Panc1 (cell line): ENCODE results near the gene SEPTIN2. TPM values are rescaled to one million over a fixed set of nuclear protein-coding genes. Genes with fewer than 3 reads are reported as not detected.

Experiments
- ATAC-seq: fragments of 200-7000 bp; cut with Tn5 transposase; 2 replicates; pipeline ENCODE4 v1.9.1; 2020; ENCODE audit warnings: mild to moderate bottlenecking, moderate library complexity
- BruUV-seq: library from RNA; stranded (reverse); fragments of 400-500 nt; replicated peaks from 2 replicates; lab custom pipeline; 2021; lab: Mats Ljungman, UMichigan
- CTCF ChIA-PET: fragments of 300-600 bp; sonication (Branson Sonifier 250); formaldehyde crosslinking; loops from one replicate; lab custom pipeline; 2022; ENCODE audit warnings: antibody characterized with exemption; lab: Charles Lee
- POLR2A ChIA-PET: fragments of 300-600 bp; sonication (Branson Sonifier 250); formaldehyde crosslinking; loops from one replicate; lab custom pipeline; 2022; ENCODE audit warnings: antibody characterized with exemption; lab: Charles Lee
- DNase-seq: peaks from one replicate; pipeline ENCODE4 v3.0.0-alpha.2; 2010; ENCODE audit warnings: low read depth, low spot score
- H3K27ac ChIP-seq: 2 replicates; pipeline ENCODE4 v1.5.1; 2011; ENCODE audit warnings: mild to moderate bottlenecking, low read length, inconsistent platforms
- H3K27me3 ChIP-seq: fragments of 200-500 bp; sonication (Bioruptor generic); 2 replicates; pipeline ENCODE4 v1.6.0; 2014; ENCODE audit warnings: low read length, inconsistent platforms; ENCODE audit not compliant: control insufficient read depth, insufficient read depth
- H3K36me3 ChIP-seq: fragments of 200-500 bp; sonication (Bioruptor generic); 2 replicates; pipeline ENCODE4 v1.5.1; 2014; ENCODE audit warnings: inconsistent platforms, mild to moderate bottlenecking, low read length, moderate library complexity; ENCODE audit not compliant: control insufficient read depth, insufficient read depth
- H3K4me1 ChIP-seq: 2 replicates; pipeline ENCODE4 v1.5.1; 2011; ENCODE audit warnings: inconsistent platforms, mild to moderate bottlenecking, low read length, moderate library complexity; ENCODE audit not compliant: control insufficient read depth, insufficient read depth
- H3K4me3 ChIP-seq, 2 experiments: 2 replicates each; pipeline ENCODE4 v1.5.1; 2011 to 2012; ENCODE audit warnings: low read depth in 2 of 2, low read length in 2 of 2, mild to moderate bottlenecking in 2 of 2, inconsistent platforms in 1 of 2, moderate library complexity in 1 of 2
- H3K9me3 ChIP-seq: fragments of 200-500 bp; sonication (Bioruptor generic); 2 replicates; pipeline ENCODE4 v1.5.1; 2014; ENCODE audit warnings: low read depth, mild to moderate bottlenecking, inconsistent platforms, low read length, moderate library complexity; ENCODE audit not compliant: control insufficient read depth, insufficient read depth
- POLR2AphosphoS5 ChIP-seq: IDR thresholded peaks from 2 replicates; pipeline ENCODE4 v1.6.1; 2012; ENCODE audit warnings: mild to moderate bottlenecking, low read depth, low read length, moderate library complexity
- SIN3A ChIP-seq: IDR thresholded peaks from 2 replicates; pipeline ENCODE4 v1.6.1; 2012; ENCODE audit warnings: low read depth, mild to moderate bottlenecking, low read length, moderate library complexity, borderline replicate concordance; ENCODE audit not compliant: insufficient read depth
- TCF7L2 ChIP-seq: IDR thresholded peaks from 2 replicates; pipeline ENCODE4 v1.6.1; 2011; ENCODE audit warnings: mild to moderate bottlenecking, low read depth, low read length, inconsistent platforms
- in situ Hi-C: cut with HindIII; loops from 2 replicates; pipeline ENCODE4 v1.10.0; 2016; ENCODE audit warnings: low sequenced_read_pairs, low pct_unique_long_range_greater_than_20kb
- intact Hi-C: fragments of 100-400 bp; cut with micrococcal nuclease; formaldehyde crosslinking; loops from one replicate; pipeline ENCODE4 v1.10.0; 2022; ENCODE audit not compliant: unreplicated experiment
- total RNA-seq: library from RNA; stranded (reverse); gene quantifications from one replicate; pipeline ENCODE4 v1.2.1, GENCODE V29; 2021; ENCODE audit not compliant: unreplicated experiment
- TF ChIP-seq, protein P1 (sequence below): fragments of 450-650 bp; IDR thresholded peaks from 2 replicates; pipeline ENCODE4 v1.5.1; 2017; ENCODE audit warnings: mild to moderate bottlenecking
- TF ChIP-seq, protein P2 (sequence below), 2 experiments: IDR thresholded peaks; 2 replicates each; pipeline ENCODE4 v1.6.1; 2011 to 2012; ENCODE audit warnings: low read depth in 2 of 2, control low read depth in 1 of 2, low read length in 1 of 2, mild to moderate bottlenecking in 1 of 2, moderate library complexity in 1 of 2; ENCODE audit not compliant: insufficient read depth in 1 of 2

SEPTIN2 gene
- total RNA-seq, 1 experiment from 2014 or later = 303 TPM

DNA sequence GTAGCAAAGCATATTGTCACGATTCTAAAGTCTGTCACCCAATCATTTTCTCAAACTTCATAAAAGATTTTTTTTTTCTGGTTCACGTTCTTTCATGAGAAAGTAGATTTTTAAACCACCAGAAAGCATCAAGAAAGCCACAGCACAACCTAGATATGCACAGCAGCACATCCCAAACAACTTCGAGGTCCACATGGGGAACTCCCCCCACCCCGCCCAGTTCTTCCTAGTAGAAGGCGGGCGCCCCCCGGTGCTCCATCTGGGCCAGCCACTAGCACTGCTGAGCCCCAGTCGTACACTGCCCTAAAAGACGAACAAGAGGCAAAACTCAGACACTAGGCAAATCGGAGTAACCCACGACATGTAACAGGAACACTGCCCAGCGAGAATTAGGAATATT, 15.7 kb upstream of the SEPTIN2 start:
- CTCF ChIA-PET = no interaction called here
- Histone ChIP-seq H3K4me3 (no peak overlapping the region), H3K36me3 (no peaks in the 10 kb centered on the region), H3K27me3 (no peaks in the 10 kb centered on the region), H3K27ac (no peak overlapping the region), H3K9me3 (no peaks in the 10 kb centered on the region), H3K4me1 (peaks cover 16% of the 10 kb centered on the region)
- POLR2A ChIA-PET = no interaction called here
- ATAC-seq (no peak), DNase-seq (no peak)
- TF ChIP-seq TCF7L2 (no peak), POLR2AphosphoS5 (no peak), SIN3A (no peak)
- TF ChIP-seq, protein P1, sequence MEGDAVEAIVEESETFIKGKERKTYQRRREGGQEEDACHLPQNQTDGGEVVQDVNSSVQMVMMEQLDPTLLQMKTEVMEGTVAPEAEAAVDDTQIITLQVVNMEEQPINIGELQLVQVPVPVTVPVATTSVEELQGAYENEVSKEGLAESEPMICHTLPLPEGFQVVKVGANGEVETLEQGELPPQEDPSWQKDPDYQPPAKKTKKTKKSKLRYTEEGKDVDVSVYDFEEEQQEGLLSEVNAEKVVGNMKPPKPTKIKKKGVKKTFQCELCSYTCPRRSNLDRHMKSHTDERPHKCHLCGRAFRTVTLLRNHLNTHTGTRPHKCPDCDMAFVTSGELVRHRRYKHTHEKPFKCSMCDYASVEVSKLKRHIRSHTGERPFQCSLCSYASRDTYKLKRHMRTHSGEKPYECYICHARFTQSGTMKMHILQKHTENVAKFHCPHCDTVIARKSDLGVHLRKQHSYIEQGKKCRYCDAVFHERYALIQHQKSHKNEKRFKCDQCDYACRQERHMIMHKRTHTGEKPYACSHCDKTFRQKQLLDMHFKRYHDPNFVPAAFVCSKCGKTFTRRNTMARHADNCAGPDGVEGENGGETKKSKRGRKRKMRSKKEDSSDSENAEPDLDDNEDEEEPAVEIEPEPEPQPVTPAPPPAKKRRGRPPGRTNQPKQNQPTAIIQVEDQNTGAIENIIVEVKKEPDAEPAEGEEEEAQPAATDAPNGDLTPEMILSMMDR = no peak
- TF ChIP-seq, protein P2, sequence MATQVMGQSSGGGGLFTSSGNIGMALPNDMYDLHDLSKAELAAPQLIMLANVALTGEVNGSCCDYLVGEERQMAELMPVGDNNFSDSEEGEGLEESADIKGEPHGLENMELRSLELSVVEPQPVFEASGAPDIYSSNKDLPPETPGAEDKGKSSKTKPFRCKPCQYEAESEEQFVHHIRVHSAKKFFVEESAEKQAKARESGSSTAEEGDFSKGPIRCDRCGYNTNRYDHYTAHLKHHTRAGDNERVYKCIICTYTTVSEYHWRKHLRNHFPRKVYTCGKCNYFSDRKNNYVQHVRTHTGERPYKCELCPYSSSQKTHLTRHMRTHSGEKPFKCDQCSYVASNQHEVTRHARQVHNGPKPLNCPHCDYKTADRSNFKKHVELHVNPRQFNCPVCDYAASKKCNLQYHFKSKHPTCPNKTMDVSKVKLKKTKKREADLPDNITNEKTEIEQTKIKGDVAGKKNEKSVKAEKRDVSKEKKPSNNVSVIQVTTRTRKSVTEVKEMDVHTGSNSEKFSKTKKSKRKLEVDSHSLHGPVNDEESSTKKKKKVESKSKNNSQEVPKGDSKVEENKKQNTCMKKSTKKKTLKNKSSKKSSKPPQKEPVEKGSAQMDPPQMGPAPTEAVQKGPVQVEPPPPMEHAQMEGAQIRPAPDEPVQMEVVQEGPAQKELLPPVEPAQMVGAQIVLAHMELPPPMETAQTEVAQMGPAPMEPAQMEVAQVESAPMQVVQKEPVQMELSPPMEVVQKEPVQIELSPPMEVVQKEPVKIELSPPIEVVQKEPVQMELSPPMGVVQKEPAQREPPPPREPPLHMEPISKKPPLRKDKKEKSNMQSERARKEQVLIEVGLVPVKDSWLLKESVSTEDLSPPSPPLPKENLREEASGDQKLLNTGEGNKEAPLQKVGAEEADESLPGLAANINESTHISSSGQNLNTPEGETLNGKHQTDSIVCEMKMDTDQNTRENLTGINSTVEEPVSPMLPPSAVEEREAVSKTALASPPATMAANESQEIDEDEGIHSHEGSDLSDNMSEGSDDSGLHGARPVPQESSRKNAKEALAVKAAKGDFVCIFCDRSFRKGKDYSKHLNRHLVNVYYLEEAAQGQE (IDR thresholded peaks at IDR 0.05; ENCODE audit: insufficient read depth in 1 of 2, low read depth in 2 of 2, low read length in 1 of 2) = no peak
- BruUV-seq = no TSS peak
- in situ Hi-C loops = no loop called here
- intact Hi-C loops = no loop called here

GRCh38 chr2:241302083-241302482, 13.6 kb upstream of the SEPTIN2 start:
- intact Hi-C loops = no loop called here
- no peak overlapping the region for H3K27ac ChIP-seq
- ATAC-seq (no peak), DNase-seq (no peak)
- ChIA-PET CTCF (no interaction called here), POLR2A (interaction anchor here (1.1 to 1.4 kb wide), 2 partner anchors 10 to 14 kb away, joined by 3 to 12 read pairs; no protein-coding TSS in a partner anchor)
- no peaks in the 10 kb centered on the region for H3K27me3 ChIP-seq
- no peaks in the 10 kb centered on the region for H3K9me3 ChIP-seq
- in situ Hi-C loops = no loop called here
- peaks cover 16% of the 10 kb centered on the region for H3K4me1 ChIP-seq
- no TSS peak for BruUV-seq
- H3K4me3 ChIP-seq = no peak overlapping the region
- no peaks in the 10 kb centered on the region for H3K36me3 ChIP-seq
- no peak for TF ChIP-seq POLR2AphosphoS5
